KMS-11 (cell line): ENCODE results near the gene GNG7.

ENCODE experiments used
- H2AFZ ChIP-seq: fragments of 200-600 bp; sonication (generic); 2 replicates; pipeline ENCODE4 v1.6.1; 2016; ENCODE audit warnings: antibody characterized with exemption, mixed run types, low read depth
- H3K27ac ChIP-seq: fragments of 200-600 bp; sonication (generic); 2 replicates; pipeline ENCODE4 v1.6.1; 2016; ENCODE audit warnings: mild to moderate bottlenecking, mixed run types
- H3K27me3 ChIP-seq: fragments of 200-600 bp; sonication (generic); 2 replicates; pipeline ENCODE4 v1.6.1; 2017; ENCODE audit warnings: mild to moderate bottlenecking, low read depth, mixed run types, moderate library complexity; ENCODE audit not compliant: insufficient read depth
- H3K36me3 ChIP-seq: fragments of 200-600 bp; sonication (generic); 2 replicates; pipeline ENCODE4 v1.6.1; 2017; ENCODE audit warnings: mild to moderate bottlenecking, mixed run types; ENCODE audit not compliant: insufficient read depth
- H3K4me1 ChIP-seq: fragments of 200-600 bp; sonication (generic); 2 replicates; pipeline ENCODE4 v1.6.1; 2016; ENCODE audit warnings: mild to moderate bottlenecking, low read depth, mixed run types; ENCODE audit not compliant: poor library complexity, severe bottlenecking
- H3K4me2 ChIP-seq: fragments of 200-600 bp; sonication (generic); 2 replicates; pipeline ENCODE4 v1.7.0; 2016; ENCODE audit warnings: mild to moderate bottlenecking, mixed run types
- H3K4me3 ChIP-seq: fragments of 200-600 bp; sonication (generic); IDR thresholded peaks from 2 replicates; pipeline ENCODE4 v1.6.1; 2017; ENCODE audit warnings: low read depth, low read length, mixed read lengths; ENCODE audit not compliant: insufficient read depth
- H3K79me2 ChIP-seq: fragments of 200-600 bp; sonication (generic); 2 replicates; pipeline ENCODE4 v1.6.1; 2016; ENCODE audit warnings: low read depth, mixed run types; ENCODE audit not compliant: insufficient read depth
- H3K9ac ChIP-seq: fragments of 200-600 bp; sonication (generic); 2 replicates; pipeline ENCODE4 v1.6.1; 2016; ENCODE audit warnings: mild to moderate bottlenecking, mixed run types
- H4K20me1 ChIP-seq: fragments of 200-600 bp; sonication (generic); 2 replicates; pipeline ENCODE4 v1.6.1; 2016; ENCODE audit warnings: mild to moderate bottlenecking, mixed run types; ENCODE audit not compliant: insufficient read depth
- TF ChIP-seq, protein P1 (sequence below): fragments of 200-600 bp; sonication (generic); conservative IDR thresholded peaks from 2 replicates; pipeline ENCODE4 v1.6.1; 2017; ENCODE audit warnings: low read depth, mild to moderate bottlenecking, antibody characterized with exemption, low read length, moderate library complexity, mixed read lengths

Gene GNG7

GRCh38 chr19:2719232-2719735, 16.8 kb upstream of the GNG7 start:
- no peak overlapping the region for H3K4me2 ChIP-seq
- H2AFZ ChIP-seq, result no peak overlapping the region
- H4K20me1 ChIP-seq, result no peaks in the 10 kb centered on the region
- H3K27ac ChIP-seq, result no peak overlapping the region
- TF ChIP-seq, protein P1, sequence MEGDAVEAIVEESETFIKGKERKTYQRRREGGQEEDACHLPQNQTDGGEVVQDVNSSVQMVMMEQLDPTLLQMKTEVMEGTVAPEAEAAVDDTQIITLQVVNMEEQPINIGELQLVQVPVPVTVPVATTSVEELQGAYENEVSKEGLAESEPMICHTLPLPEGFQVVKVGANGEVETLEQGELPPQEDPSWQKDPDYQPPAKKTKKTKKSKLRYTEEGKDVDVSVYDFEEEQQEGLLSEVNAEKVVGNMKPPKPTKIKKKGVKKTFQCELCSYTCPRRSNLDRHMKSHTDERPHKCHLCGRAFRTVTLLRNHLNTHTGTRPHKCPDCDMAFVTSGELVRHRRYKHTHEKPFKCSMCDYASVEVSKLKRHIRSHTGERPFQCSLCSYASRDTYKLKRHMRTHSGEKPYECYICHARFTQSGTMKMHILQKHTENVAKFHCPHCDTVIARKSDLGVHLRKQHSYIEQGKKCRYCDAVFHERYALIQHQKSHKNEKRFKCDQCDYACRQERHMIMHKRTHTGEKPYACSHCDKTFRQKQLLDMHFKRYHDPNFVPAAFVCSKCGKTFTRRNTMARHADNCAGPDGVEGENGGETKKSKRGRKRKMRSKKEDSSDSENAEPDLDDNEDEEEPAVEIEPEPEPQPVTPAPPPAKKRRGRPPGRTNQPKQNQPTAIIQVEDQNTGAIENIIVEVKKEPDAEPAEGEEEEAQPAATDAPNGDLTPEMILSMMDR, result no peak
- H3K9ac ChIP-seq, result no peak overlapping the region
- peaks cover 18% of the 10 kb centered on the region for H3K27me3 ChIP-seq
- H3K79me2 ChIP-seq, result no peaks in the 10 kb centered on the region
- H3K4me3 ChIP-seq, result no peak overlapping the region
- no peaks in the 10 kb centered on the region for H3K4me1 ChIP-seq
- H3K36me3 ChIP-seq, result no peaks in the 10 kb centered on the region

DNA sequence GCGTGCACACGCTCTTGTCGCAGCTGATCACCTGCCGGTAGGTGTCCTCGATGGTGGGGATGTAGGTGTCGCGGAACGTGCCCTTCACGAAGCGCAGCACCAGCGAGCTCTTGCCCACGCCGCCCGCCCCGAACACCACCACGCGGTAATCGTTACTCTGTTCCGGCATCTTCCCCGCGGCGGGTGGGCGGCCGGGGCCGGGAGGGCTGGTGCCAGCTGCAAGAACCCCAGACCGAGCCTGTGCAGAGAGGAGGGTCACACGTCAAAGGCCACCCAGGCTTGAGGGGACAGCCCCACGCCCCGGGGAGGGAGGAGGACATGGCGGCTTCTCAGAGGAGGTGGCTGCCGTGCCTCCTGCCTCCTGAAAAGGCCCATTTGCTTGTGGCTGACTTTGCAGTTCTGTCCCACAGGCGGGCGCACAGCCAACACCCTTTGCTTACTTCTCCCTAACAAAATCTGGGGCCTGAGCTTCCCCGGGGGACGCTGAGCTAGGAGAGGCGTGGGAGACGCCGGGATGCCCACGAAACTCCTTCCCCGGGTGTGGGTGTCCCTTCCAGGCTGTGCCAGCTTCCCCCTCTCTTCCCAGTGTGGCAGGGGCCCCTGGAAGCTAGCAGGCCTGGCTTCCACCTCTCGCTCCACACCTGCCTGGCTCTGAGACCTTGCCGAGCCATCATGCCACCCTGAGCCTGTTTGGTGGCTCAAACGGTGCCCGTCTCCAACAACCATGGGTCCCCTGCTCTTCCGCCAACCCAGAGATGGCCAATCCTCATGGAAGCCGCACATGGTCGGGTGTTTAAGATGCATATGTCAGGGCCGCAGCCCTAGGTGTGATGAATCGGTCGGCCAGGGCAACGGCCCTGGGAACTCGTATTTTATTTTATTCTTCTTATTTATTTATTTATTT, 15.4 kb upstream of the GNG7 start:
- Histone ChIP-seq H3K27ac (no peak overlapping the region), H3K36me3 (no peaks in the 10 kb centered on the region), H3K79me2 (no peaks in the 10 kb centered on the region), H3K4me1 (no peaks in the 10 kb centered on the region), H2AFZ (no peak overlapping the region), H4K20me1 (no peaks in the 10 kb centered on the region), H3K4me2 (no peak overlapping the region), H3K4me3 (no peak overlapping the region), H3K9ac (no peak overlapping the region), H3K27me3 (peaks cover 17% of the 10 kb centered on the region)
- TF ChIP-seq, protein P1, result no peak

DNA sequence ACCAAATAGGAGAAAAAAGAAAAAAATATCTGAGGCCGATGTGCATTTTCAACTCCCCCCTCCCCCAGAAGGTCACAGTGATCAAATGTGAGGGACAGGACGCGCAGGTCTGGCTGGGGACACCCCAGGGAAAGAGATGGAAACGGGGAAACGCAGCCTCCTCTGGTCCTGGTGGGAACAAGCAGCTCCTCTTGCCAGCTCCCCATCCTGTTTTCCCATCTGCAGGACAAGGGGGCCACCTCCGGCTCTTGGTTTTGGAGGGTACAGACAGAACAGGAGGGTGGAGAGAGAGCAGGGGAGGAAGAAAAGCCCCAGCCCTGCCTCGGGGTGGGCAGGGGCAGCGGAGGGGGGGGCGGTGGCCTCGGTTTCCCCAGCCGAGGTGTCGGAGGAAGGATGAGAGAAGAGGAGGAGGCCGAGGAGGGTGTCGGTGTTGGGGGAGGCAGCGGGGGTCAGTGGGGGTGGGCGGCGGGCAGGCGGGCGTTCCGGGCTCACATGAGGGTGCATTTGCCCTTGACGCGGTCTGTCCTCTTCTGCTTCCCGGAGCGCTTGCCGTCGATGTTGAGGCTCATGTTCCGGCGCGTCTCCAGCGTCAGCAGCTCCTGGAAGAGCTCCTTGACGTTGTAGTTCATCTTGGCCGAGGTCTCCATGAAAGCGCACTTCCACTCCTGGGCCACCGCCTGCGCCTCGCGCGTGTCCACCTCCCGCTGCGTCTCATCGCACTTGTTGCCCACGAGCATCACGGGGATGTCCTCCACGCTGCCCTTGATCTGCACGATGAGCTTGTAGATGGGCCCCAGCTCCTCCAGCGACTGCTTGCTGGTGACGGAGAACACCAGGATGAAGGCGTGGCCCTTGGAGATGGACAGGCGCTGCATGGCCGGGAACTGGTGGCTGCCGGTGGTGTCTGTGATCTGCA, 14.5 kb upstream of the GNG7 start:
- H3K4me2 ChIP-seq, result no peak overlapping the region
- H2AFZ ChIP-seq, result no peak overlapping the region
- H3K4me3 ChIP-seq, result no peak overlapping the region
- TF ChIP-seq, protein P1, result no peak
- no peaks in the 10 kb centered on the region for H4K20me1 ChIP-seq
- H3K27ac ChIP-seq, result no peak overlapping the region
- peaks cover 8% of the 10 kb centered on the region; the same call in 1 of the 2 replicates for H3K27me3 ChIP-seq
- no peak overlapping the region for H3K9ac ChIP-seq
- no peaks in the 10 kb centered on the region for H3K4me1 ChIP-seq
- H3K36me3 ChIP-seq, result no peaks in the 10 kb centered on the region
- H3K79me2 ChIP-seq, result no peaks in the 10 kb centered on the region

DNA sequence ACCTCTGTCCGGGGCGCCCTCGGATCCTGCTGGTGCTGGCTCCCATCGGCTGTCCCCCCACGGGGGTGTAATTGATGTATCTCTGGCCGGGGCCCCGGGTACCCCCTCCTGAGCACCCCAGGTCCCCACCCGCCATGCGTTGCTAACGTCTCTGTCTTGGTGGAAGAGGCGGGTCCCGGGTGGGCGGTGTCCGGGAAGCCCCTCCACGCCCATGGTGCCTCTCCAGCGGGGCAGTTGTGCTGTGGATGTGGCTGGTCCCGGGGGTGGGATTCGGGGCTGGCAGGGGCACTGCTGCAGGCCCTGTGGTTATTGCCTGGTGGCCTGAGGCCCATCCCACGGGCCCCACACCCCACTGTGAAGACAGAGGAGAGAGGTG, 13.8 kb upstream of the GNG7 start:
- H3K9ac ChIP-seq, result no peak overlapping the region
- no peak overlapping the region for H2AFZ ChIP-seq
- H3K4me3 ChIP-seq, result no peak overlapping the region
- H3K27me3 ChIP-seq, result 0 out of 2 replicates have a peak, but pooled peaks cover 3% of the 10 kb centered on the region
- no peaks in the 10 kb centered on the region for H4K20me1 ChIP-seq
- H3K27ac ChIP-seq, result no peak overlapping the region
- no peaks in the 10 kb centered on the region for H3K36me3 ChIP-seq
- no peaks in the 10 kb centered on the region for H3K79me2 ChIP-seq
- no peaks in the 10 kb centered on the region for H3K4me1 ChIP-seq
- TF ChIP-seq, protein P1, result no peak
- H3K4me2 ChIP-seq, result no peak overlapping the region
